GM12878 (cell line): ENCODE results near the gene N4BP2L2. TPM values are rescaled to one million over a fixed set of nuclear protein-coding genes. Genes with fewer than 3 reads are reported as not detected.

Experiments
- ATAC-seq: fragments of 200-7000 bp; cut with Tn5 transposase; 3 replicates; pipeline ENCODE4 v1.9.1; 2020; ENCODE audit warnings: mild to moderate bottlenecking, moderate library complexity
- BruUV-seq: library from RNA; stranded (reverse); fragments of 400-500 nt; replicated peaks from 2 replicates; lab custom pipeline; 2021; lab: Mats Ljungman, UMichigan
- CTCF ChIA-PET: fragments of 300-600 bp; sonication (Branson Sonifier 250); formaldehyde crosslinking; extraction: SDS; loops from one replicate; lab custom pipeline; 2021; ENCODE audit warnings: inconsistent platforms; lab: Yijun Ruan, JAX
- POLR2A ChIA-PET: fragments of 350-600 bp; formaldehyde crosslinking; extraction: SDS; loops from one replicate; lab custom pipeline; 2021; ENCODE audit warnings: inconsistent platforms; lab: Charles Lee
- RAD21 ChIA-PET: fragments of 300-600 bp; sonication (Branson Sonifier 250); formaldehyde crosslinking; loops from one replicate; lab custom pipeline; 2023; ENCODE audit warnings: antibody characterized with exemption; ENCODE audit not compliant: unreplicated experiment; lab: Charles Lee
- SMC1A ChIA-PET: fragments of 300-600 bp; sonication (Branson Sonifier 250); formaldehyde crosslinking; loops from one replicate; lab custom pipeline; 2023; ENCODE audit not compliant: unreplicated experiment, uncharacterized antibody; lab: Charles Lee
- DNase-seq: peaks from one replicate; pipeline ENCODE4 v3.0.0-alpha.2; 2011; ENCODE audit warnings: low read depth, low spot score
- FAIRE-seq: peaks from 3 replicates; lab custom pipeline; 2011; peaks lifted over from hg19 to GRCh38; lab: Jason Lieb, UNC
- H2AFZ ChIP-seq: 2 replicates; pipeline ENCODE4 v1.6.0; 2011; ENCODE audit warnings: low read depth, low read length, control low read depth; ENCODE audit not compliant: control insufficient read depth
- H3K27ac ChIP-seq: 2 replicates; pipeline ENCODE4 v1.5.1; 2011; ENCODE audit warnings: control low read depth; ENCODE audit not compliant: control insufficient read depth, insufficient read depth
- H3K27me3 ChIP-seq, 2 experiments: replicated peaks in 1 of 2; 2 replicates each; pipeline versions ENCODE4 v1.6.0 to v1.6.1; 2011; ENCODE audit warnings: low read length in 1 of 2; ENCODE audit not compliant: control insufficient read depth in 2 of 2, insufficient read depth in 2 of 2
- H3K36me3 ChIP-seq, 2 experiments: 2 replicates each; pipeline ENCODE4 v1.5.1; 2011; ENCODE audit warnings: low read length in 1 of 2; ENCODE audit not compliant: control insufficient read depth in 2 of 2, insufficient read depth in 2 of 2
- H3K4me1 ChIP-seq: 2 replicates; pipeline ENCODE4 v1.6.1; 2011; ENCODE audit warnings: mild to moderate bottlenecking, low read length, moderate library complexity, mixed read lengths; ENCODE audit not compliant: control insufficient read depth, insufficient read depth
- H3K4me2 ChIP-seq: 2 replicates; pipeline ENCODE4 v1.6.0; 2011; ENCODE audit warnings: control low read depth; ENCODE audit not compliant: control insufficient read depth, insufficient read depth
- H3K4me3 ChIP-seq: fragments of 200-600 bp; sonication (generic); 2 replicates; pipeline ENCODE4 v1.5.1; 2016
- H3K79me2 ChIP-seq: 2 replicates; pipeline ENCODE4 v1.6.0; 2011; ENCODE audit warnings: low read length; ENCODE audit not compliant: control insufficient read depth, insufficient read depth
- H3K9ac ChIP-seq: 2 replicates; pipeline ENCODE4 v1.8.0; 2011; ENCODE audit warnings: low read length, control low read depth, mixed read lengths; ENCODE audit not compliant: control insufficient read depth, insufficient read depth
- H3K9me3 ChIP-seq: replicated peaks from 3 replicates; pipeline ENCODE4 v1.5.1; 2011; ENCODE audit warnings: mild to moderate bottlenecking, low read length; ENCODE audit not compliant: control insufficient read depth, insufficient read depth
- H4K20me1 ChIP-seq: 2 replicates; pipeline ENCODE4 v1.6.0; 2011; ENCODE audit not compliant: control insufficient read depth, insufficient read depth
- BHLHE40 ChIP-seq, 2 experiments: fragments of 450-650 bp in 1 of 2; IDR thresholded peaks; 2 replicates each; pipeline ENCODE4 v1.6.1; 2011 to 2017; ENCODE audit warnings: low read depth in 2 of 2, borderline replicate concordance in 1 of 2, improper control_type of control experiment in 1 of 2, low read length in 1 of 2, mild to moderate bottlenecking in 1 of 2
- CHD1 ChIP-seq: IDR thresholded peaks from 2 replicates; pipeline ENCODE4 v1.6.1; 2012; ENCODE audit warnings: low read depth, low read length, improper control_type of control experiment
- CUX1 ChIP-seq: IDR thresholded peaks from 2 replicates; pipeline ENCODE4 v1.6.1; 2012; ENCODE audit warnings: improper control_type of control experiment, low read depth, low read length; ENCODE audit not compliant: insufficient replicate concordance
- EZH2 ChIP-seq: IDR thresholded peaks from 2 replicates; pipeline ENCODE4 v1.6.1; 2012; ENCODE audit warnings: low read depth, mild to moderate bottlenecking, control low read depth, inconsistent platforms, low read length, borderline replicate concordance; ENCODE audit not compliant: control insufficient read depth
- FOXK2 ChIP-seq: fragments of 450-650 bp; IDR thresholded peaks from 2 replicates; pipeline ENCODE4 v1.6.1; 2017; ENCODE audit warnings: mild to moderate bottlenecking, moderate library complexity
- GATAD2B ChIP-seq: fragments of 450-650 bp; conservative IDR thresholded peaks from 2 replicates; pipeline ENCODE4 v1.6.1; 2017; ENCODE audit warnings: low read depth, mild to moderate bottlenecking, moderate library complexity
- KAT2A ChIP-seq: conservative IDR thresholded peaks from 2 replicates; pipeline ENCODE4 v1.6.1; 2011; ENCODE audit warnings: low read depth, low read length; ENCODE audit not compliant: control insufficient read depth
- KDM1A ChIP-seq: fragments of 200-600 bp; sonication (generic); IDR thresholded peaks from 2 replicates; pipeline ENCODE4 v1.6.1; 2016; ENCODE audit warnings: borderline replicate concordance
- LARP7 ChIP-seq: fragments of 450-650 bp; IDR thresholded peaks from 2 replicates; pipeline ENCODE4 v1.6.1; 2017; ENCODE audit warnings: mild to moderate bottlenecking
- MEF2B ChIP-seq: fragments of 450-650 bp; IDR thresholded peaks from 2 replicates; pipeline ENCODE4 v1.6.1; 2018; ENCODE audit warnings: mild to moderate bottlenecking, moderate library complexity; ENCODE audit not compliant: partially characterized antibody, poor library complexity, severe bottlenecking
- MTA3 ChIP-seq: IDR thresholded peaks from 2 replicates; pipeline ENCODE4 v1.6.1; 2012; ENCODE audit warnings: low read length, inconsistent platforms, borderline replicate concordance
- PAX5 ChIP-seq: IDR thresholded peaks from 2 replicates; pipeline ENCODE4 v1.6.1; 2011; ENCODE audit warnings: low read depth, low read length, borderline replicate concordance
- SMC3 ChIP-seq: IDR thresholded peaks from 2 replicates; pipeline ENCODE4 v1.6.1; 2011; ENCODE audit warnings: low read length, improper control_type of control experiment, borderline replicate concordance
- TCF3 ChIP-seq: IDR thresholded peaks from 2 replicates; pipeline ENCODE4 v1.6.1; 2012; ENCODE audit warnings: low read depth, mild to moderate bottlenecking, low read length, borderline replicate concordance; ENCODE audit not compliant: insufficient read depth
- ZBTB4 ChIP-seq: fragments of 450-650 bp; formaldehyde crosslinking; IDR thresholded peaks from 2 replicates; pipeline ENCODE4 v1.4.0; 2022; ENCODE audit warnings: mild to moderate bottlenecking, moderate library complexity
- WGBS: methylation state at CpG from one replicate; pipeline ENCODE4 v1.1.6; 2016; ENCODE audit warnings: low lambda C conversion rate; ENCODE audit not compliant: insufficient replicate concordance, insufficient coverage; ENCODE audit errors: missing lambda C conversion rate; 5-methylcytosine and 5-hydroxymethylcytosine counted together
- in situ Hi-C: fragments of 300-500 bp; cut with MboI; formaldehyde crosslinking; loops from 9 replicates; pipeline ENCODE4 v1.14.3; 2018; ENCODE audit warnings: mixed read lengths
- intact Hi-C: fragments of 100-400 bp; cut with micrococcal nuclease; formaldehyde crosslinking; loops from one replicate; pipeline ENCODE4 v1.14.2; 2022; ENCODE audit not compliant: unreplicated experiment
- polyA plus RNA-seq, 11 experiments: library from polyadenylated mRNA; depleted of rRNA in 4 of 11; unstranded in 6 of 11; stranded (reverse) in 5 of 11; fragments of >200 nt; fragmentation: Nextera tagmentation in 4 of 11; fragmentation: Illumina TruSeq in 1 of 11; extraction: Ambion mirVana in 4 of 11; extraction: Trizol in 1 of 11; gene quantifications; 1 replicate in 1 of 11; 2 replicates in 10 of 11; pipeline versions ENCODE4 v1.2.1 to v1.2.3, GENCODE V29; 2011 to 2016; ENCODE audit warnings: inconsistent platforms in 2 of 11, missing spikeins in 2 of 11, low read depth in 1 of 11
- total RNA-seq, 4 experiments: library from RNA; depleted of rRNA in 3 of 4; stranded (reverse); fragments of >200 nt in 3 of 4; fragmentation: Illumina TruSeq in 1 of 4; extraction: Trizol in 1 of 4; gene quantifications; 2 replicates each; pipeline versions ENCODE4 v1.2.1 to v1.2.3, GENCODE V29; 2013 to 2021
- TF ChIP-seq, protein P1 (sequence below): IDR thresholded peaks from 2 replicates; pipeline ENCODE4 v1.6.1; 2011; ENCODE audit warnings: low read depth, mild to moderate bottlenecking, low read length, moderate library complexity, borderline replicate concordance; ENCODE audit errors: extremely low read depth

The N4BP2L2 gene
- total and polyA plus RNA-seq, 10 of the 15 experiments (the other 5 are each of a cell fraction or from before 2014, with no cell fraction given): 41.7 to 87.1 (median 61.2) TPM

DNA sequence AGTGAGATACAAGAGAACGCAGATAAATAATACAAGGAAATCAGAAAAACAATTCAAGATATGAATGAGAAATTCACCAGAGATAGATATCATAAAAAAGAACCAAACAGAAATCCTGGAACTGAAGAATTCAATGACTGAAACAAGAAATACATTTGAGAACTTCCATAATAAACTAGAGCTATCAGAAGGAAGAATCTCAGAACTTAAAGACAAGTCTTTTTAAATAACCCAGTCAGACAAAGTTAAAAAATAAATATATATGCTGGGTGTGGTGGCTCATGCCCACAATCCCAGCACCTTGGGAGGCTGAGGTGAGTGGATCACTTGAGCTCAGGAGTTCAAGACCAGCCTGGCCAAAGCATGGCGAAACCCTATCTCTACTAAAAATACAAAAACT lies 82.0 kb downstream of the N4BP2L2 start:
- RAD21 ChIA-PET: no interaction called here
- Histone ChIP-seq H3K27ac (no peak overlapping the region), H3K4me2 (no peak overlapping the region), H3K4me1 (no peaks in the 10 kb centered on the region), H3K4me3 (no peak overlapping the region), H3K9ac (no peak overlapping the region), H3K79me2 (no peaks in the 10 kb centered on the region), H3K36me3 (no peaks in the 10 kb centered on the region), H2AFZ (no peak overlapping the region), H3K27me3 (no peaks in the 10 kb centered on the region), H3K9me3 (peaks cover 9% of the 10 kb centered on the region; the same call in 2 of the 3 replicates), H4K20me1 (no peaks in the 10 kb centered on the region)
- SMC1A ChIA-PET: interaction anchor here (1.1 to 1.4 kb wide), 2 partner anchors 8 to 10 kb away, joined by 3 to 4 read pairs; no protein-coding TSS in a partner anchor
- BruUV-seq: no TSS peak
- DNase-seq: no peak
- FAIRE-seq: no peak
- in situ Hi-C loops: no loop called here
- POLR2A ChIA-PET: no interaction called here
- WGBS: 98% methylated on average over 2 of the region's 2 CpGs
- ATAC-seq: no peak
- intact Hi-C loops: no loop called here
- CTCF ChIA-PET: interaction anchor here (1.3 kb wide), 1 partner anchor 10 kb away, joined by 4 read pairs; no protein-coding TSS in a partner anchor
- TF ChIP-seq MEF2B (no peak), LARP7 (no peak), MTA3 (no peak), BHLHE40 (IDR thresholded peaks at IDR 0.05; ENCODE audit: borderline replicate concordance in 1 of 2, low read depth in 2 of 2, low read length in 1 of 2) (no peak), KAT2A (no peak), KDM1A (no peak), CUX1 (no peak), TCF3 (no peak), SMC3 (no peak), CHD1 (no peak), PAX5 (no peak), ZBTB4 (CRISPR knock-in tag) (no peak), FOXK2 (no peak), EZH2 (no peak), GATAD2B (no peak)
- TF ChIP-seq, protein P1, sequence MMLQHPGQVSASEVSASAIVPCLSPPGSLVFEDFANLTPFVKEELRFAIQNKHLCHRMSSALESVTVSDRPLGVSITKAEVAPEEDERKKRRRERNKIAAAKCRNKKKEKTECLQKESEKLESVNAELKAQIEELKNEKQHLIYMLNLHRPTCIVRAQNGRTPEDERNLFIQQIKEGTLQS: no peak
